Measurements from ENCODE around the gene SLC38A8.

DNA sequence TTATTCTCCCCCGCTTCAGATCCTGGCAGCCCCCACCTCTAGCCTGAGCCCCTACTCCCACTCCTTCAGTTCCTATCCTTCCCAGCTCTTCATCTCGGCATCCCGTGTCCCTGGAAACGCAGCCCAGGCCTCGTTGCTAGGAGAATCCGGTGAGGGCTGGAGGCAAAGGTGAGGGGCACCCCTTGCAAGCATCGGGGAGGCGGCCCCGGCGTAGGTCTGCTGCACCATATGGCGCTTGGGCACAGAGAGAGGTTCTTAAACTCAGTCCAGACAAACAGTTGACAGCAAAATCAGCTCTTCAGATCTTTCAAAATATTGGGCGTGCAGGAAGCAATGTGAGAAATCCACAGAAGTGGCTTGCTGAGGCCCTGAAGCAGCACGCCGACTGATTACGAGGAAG, 15.0 kb downstream of the SLC38A8 start:
- TF ChIP-seq, protein P1, sequence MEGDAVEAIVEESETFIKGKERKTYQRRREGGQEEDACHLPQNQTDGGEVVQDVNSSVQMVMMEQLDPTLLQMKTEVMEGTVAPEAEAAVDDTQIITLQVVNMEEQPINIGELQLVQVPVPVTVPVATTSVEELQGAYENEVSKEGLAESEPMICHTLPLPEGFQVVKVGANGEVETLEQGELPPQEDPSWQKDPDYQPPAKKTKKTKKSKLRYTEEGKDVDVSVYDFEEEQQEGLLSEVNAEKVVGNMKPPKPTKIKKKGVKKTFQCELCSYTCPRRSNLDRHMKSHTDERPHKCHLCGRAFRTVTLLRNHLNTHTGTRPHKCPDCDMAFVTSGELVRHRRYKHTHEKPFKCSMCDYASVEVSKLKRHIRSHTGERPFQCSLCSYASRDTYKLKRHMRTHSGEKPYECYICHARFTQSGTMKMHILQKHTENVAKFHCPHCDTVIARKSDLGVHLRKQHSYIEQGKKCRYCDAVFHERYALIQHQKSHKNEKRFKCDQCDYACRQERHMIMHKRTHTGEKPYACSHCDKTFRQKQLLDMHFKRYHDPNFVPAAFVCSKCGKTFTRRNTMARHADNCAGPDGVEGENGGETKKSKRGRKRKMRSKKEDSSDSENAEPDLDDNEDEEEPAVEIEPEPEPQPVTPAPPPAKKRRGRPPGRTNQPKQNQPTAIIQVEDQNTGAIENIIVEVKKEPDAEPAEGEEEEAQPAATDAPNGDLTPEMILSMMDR (IDR thresholded peaks at IDR 0.05): no peak
- TF ChIP-seq EP300 (IDR thresholded peaks at IDR 0.05) (no peak), POLR2A (IDR thresholded peaks at IDR 0.05) (no peak)
